GDM1 (cell line): ENCODE data around the gene PARP16.

Experiments used
- DNase-seq: peaks from one replicate; lab custom pipeline; 2025; lab: John Stamatoyannopoulos, UW

The PARP16 gene

DNA sequence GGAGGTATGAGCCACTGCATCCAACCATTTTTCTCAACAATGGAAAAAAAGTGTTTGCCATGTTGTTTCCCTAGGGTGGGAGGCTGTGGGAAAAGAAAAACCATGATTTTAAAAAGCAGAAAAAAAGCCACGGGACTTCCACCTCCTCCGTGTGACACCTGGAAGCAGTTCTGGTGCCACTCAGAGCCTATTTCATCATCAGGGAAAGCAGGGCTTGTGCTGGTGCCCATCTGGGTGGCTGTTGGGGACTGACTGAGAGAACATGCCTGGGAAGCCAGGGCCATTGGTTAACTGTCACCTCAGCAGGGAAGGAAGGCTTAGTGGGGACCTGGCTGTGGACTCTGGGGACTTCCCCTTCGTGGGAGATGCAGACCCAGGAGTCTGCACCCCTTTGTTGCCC is 25.1 kb upstream of the PARP16 start:
- DNase-seq, result no peak

DNA sequence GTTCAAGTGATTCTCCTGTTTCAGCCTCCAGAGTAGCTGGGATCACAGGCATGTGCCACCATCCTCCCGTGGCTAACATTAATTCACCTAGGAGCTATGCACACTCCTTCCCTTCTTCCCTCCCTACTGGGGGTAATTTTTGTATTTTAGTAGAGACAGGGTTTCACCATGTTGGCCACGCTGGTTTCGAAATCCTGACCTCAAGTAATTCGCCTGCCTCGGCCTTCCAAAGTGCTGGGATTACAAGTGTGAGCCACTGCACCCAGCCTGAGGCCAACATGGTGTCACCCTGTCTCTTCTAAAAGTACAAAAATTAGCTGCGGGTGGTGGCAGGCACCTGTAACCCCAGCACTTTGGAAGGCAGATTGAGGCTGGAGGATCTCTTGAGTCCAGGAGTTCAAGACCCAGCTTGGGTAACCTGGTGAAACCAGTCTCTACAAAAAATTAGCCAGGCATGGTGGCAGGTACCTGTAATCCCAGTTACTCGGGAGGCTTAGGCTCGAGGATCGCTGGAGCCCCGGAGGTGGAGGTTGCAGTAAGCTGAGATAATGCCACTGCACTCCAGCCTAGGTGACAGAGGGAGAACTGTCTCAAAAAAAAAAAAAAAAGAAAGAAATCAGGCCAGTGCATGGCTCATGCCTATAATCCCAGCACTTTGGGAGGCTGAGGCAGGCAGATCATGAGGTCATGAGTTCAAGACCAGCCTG is 23.9 kb upstream of the PARP16 start:
- DNase-seq, result no peak

DNA sequence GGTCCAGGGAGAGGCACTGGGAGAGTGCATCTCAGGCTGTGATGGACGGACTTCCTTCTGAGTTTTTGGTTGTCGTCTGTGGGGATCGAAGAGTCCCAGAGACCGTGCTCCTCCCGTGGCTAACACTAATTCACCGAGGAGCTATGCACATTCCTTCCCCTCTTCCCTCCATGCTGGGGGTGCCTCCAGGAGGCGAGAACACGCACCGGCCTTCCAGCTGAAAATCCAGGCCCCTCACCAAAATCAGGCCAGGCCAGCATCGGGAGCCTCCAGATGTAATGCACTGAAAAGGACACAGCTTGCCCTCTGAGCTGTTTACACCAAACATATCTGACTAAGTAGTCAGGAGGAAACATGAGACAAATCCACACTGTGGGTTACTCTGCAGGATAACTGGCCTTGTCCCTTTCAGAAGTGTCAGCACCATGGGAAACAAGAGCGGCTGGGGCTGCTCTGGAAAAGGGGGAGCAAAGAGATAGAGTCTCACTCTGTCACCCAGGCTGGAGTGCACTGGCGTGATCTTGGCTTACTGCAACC is 23.3 kb upstream of the PARP16 start:
- no peak for DNase-seq

DNA sequence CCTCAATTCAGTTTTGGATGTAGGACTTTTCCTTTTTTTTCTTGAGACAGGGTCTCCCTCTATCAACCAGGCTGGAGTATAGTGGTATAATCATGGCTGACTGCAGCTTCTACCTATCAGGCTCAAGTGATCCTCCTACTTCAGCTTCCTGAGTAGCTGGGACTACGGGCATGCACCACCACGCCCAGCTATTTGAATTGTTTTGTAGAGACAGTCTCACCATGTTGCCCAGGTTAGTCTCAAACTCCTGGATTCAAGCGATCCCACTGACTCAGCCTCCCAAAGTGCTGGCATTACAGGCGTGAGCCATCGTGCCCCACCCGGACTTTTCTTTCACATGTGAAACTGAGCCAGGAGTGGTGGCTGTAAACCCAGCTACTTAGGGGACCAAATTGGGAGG is 21.3 kb upstream of the PARP16 start:
- DNase-seq, result no peak

DNA sequence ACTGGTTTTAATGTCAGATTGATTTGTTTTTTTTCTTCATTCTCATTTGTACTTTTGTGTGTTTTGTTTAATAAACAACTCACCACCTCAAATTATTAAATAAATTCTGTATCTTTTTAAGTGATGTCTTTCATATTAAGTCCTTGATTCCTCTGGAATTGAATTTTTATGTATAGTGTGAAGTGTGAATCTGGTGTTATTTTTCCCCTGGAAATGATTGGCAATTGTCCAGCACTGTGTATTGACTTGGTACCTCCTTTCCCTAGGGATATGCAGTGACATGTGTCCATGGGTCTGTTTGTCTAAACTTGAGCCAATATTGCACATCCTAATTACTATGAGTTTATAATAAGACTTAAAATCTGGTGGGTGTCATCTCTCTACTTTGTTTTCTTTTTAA is 19.9 kb upstream of the PARP16 start:
- DNase-seq, result no peak

DNA sequence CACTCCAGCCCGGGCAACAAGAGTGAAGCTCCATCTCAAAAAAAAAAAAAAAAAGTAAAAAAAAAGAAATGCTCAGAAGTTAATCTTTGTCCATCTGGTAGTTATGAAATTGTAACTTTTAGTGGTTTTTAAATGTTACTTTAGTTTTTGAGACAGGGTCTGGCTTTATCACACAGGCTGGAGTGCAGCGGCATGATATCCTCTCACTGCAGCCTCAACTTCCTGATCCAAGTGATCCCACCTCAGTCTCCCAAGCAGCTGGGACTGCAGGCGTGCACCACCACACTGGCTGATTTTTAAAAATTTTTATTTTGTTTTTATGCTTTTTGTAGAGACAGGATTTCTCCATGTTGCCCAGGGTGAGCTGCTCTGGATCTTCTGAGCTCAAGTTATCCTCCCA is 19.1 kb upstream of the PARP16 start:
- DNase-seq, result no peak

DNA sequence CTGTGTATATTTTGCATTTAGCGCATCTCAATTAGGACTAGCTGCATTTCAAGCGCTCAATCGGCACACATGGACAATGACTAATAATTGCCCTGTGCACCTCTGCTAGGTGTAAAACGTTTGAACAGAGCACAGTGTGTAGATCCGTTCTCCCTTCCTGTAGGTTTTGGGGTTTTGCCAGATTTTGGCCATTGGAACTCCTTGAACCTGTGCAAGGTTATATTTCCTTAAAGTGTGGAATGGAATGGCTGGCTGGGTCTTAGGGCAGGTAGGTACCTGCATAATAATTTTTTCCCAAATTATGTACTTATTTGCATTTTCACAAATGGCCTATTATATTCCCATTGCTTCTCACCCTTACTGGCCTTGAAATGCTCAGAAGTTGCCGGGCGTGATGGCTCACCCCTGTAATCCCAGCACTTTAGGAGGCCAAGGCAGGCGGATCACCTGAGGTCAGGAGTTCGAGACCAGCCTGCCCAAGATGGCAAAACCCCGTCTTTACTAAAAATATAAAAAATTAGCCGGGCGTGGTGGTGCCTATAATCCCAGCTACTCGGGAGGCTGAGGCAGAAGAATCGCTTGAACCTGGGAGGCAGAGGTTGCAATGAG is 18.6 kb upstream of the PARP16 start:
- DNase-seq, result no peak

DNA sequence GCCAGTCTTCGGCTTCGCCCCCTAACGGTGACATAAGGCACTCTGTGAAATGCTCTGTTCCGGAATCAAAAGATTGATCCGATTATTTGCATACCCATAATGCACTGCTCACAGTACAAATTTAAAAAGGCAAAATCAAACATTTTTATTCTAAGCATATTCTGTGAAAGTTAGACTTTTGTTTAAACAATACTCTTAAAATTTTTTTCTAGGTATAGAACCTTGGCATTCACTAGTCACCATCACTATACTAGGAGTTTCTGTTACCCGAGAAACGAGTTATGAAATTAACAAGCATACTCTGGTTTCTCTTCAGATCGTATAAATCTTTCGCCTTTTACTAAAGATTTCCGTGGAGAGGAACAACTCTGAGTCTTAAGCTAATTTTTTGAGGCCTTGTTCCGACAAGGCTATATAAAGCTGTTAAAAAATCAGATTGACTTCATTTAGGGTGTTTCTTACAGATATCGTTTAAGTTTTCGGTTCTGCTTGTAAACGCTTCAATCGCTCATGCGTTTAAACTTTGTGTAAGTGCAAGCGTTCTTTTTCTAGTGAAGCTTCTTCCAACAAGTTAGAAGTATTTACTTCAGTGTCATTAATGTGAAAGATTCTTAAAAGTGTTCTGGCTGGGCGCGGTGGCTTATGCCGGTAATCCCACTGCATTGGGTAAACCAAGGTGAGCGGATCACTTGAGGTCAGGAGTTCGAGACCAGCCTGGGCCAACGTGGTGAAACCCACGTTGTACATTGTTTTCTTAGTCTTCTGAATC is 17.9 kb upstream of the PARP16 start, which contains the start of gene RNU5B-1:
Gene RNU5B-1 (plus strand): TSS at position 297 of the 769 bp plus-strand sequence.
- peak; percentile 80 for DNase-seq

DNA sequence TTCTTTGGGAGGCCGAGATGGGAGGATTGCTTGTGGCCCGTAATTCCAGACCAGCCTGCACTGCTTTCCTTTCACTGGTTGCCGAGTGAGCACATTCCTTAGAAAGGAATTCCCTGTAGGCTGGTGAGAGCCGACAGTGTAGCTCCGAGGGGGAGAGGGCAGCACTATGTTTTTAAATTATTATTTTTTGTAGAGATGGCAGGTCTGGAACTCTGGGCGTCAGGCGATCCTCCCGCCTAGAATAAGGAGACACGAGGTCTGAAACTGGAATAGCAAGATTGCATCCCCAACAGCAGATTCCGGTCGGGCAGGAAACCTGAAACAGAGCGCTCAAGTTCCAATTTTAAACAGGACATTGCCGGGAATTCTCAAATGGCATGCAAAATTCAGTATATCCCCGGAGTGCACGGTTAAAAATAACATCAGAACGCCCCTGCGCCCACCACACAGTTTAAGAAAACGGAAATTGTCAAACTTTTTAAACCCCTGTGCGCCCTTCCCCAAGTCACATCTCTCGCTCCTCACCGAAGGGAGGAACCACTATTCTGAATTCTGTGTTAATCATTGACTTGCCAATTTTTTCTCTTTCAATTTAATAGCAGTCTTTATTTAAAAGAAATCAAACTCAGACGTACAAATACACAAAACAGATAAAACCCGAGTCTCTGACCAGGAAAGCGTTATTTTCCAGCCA is 17.2 kb upstream of the PARP16 start:
- DNase-seq, result peak; percentile 29

DNA sequence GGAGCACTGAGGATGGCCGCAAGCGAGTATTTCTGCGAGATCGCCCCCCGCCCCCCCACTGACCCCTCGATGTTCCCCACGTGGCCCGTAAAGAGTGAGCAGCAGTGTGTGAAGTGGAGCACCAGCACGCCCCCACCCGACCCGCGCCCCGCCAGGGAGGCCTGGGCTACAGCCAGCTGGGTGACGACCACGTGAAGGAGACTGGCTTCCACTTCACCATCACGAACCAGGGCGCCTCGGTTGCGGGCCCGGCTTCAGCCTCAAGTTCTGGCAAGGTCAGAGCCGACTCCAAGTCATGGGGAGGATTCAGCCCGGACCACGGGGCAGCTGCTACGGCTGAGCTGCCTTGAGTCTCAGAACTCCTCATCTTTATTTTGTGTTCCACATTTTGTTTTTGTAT is 15.4 kb upstream of the PARP16 start:
- DNase-seq, result no peak

DNA sequence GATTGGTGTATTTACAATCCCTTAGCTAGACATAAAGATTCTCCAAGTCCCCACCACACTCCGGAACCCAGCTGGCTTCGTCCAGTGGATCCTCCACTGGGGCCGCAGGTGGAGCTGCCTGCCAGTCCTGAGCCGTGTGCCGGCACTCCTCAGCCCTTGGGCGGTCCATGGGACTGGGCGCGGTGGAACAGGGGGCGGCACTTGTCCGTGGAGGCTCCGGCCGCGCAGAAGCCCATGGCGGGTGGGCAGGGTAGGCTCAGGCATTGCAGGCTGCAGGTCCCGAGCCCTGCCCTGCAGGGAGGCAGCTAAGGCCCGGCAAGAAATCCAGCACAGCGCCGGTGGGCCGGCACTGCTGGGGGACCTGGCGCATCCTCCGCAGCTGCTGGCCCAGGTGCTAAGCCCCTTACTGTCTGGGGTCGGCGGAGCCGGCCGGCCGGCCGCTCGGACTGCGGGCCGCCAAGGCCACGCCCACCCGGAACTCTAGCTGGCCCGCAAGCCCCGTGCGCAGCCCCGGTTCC is 14.3 kb upstream of the PARP16 start:
- DNase-seq, result no peak

DNA sequence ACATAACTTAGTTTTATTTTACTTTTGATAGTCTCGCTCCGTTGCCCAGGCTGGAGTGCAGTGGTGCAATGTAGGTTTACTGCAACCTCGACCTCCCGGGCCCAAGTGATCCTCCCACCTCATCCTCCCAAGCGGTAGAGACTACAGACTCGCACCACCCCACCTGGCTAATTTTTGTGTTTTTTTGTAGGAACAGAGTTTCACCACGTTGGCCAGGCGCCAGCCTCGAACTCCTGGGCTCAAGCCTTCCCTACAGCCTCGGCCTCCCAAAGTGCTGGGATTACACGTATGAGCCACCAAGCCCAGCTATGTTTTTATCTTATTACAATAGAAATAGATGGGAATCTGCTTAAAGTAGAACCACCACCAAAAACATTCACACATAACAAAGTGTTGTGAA is 12.0 kb upstream of the PARP16 start:
- DNase-seq, result no peak

DNA sequence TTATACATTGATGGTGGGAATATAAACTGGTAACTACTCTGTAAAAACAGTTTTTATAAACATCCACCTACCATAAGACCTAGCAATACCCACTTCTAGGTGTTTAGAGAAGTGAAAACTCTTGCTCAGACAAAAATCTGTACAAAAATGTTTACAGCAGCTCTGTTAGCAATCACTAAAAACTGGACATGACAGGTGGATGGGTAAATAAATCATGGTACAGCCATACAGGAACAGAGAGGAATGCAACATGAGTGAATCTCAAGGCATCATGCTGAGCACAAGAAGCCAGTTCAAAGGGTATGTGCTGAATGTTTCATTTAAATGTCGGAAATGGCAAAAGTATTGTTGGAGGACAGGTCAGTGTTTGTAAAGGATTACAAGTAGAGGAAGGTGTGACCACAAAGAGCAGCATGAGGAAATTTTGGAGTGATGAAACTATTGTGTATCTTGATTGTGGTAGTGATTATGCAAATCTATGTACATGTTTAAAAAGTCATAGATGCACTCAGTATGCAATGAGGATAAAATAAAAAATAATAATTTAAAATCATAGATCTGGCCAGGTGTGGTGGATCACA is 6.3 kb upstream of the PARP16 start:
- no peak for DNase-seq

DNA sequence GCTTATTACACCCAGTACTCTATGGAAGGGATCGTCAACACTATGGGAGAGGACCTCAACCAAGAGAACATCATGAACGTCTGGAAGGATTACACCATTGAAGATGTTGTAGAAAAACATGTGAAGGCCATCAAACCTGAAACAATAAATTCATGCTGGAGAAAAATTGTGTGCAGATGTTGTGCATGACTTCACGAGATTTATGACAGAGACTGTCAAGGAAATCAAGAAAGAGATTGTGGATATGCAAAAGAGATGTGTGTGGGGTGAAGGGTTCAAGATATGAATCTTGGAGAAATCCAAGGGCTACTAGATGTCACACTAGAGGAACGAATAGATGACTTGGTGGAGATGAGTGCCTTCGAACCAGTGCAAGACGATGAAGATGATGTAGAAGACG is 3.5 kb upstream of the PARP16 start:
- no peak for DNase-seq

DNA sequence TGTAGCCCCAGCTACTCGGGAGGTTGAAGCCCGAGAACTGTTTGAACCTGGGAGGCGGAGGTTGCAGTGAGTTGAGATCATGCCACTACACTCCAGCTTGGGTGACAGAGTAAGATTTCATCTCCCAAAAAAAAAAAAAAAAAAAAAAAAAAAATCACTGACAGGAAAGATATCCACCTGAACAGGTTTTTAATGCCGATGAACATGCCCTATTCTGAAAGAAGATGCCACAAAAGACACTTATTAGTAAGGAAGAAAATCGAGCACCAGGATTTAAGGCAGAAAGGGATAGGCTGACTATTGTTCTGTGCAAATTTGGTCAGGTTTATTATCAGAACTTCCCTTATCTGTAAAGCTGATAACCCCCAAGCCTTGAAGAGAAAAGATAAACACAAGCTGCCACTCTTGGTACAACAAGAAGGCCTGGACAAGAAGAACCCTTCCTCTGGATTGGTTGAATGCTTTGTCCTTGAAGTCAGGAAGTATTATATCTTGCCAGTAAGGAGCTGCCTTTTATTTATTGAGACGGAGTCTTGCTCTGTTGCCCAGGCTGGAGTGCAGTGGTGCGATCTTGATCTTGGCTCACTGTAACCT is 2.7 kb upstream of the PARP16 start:
- DNase-seq, result no peak

DNA sequence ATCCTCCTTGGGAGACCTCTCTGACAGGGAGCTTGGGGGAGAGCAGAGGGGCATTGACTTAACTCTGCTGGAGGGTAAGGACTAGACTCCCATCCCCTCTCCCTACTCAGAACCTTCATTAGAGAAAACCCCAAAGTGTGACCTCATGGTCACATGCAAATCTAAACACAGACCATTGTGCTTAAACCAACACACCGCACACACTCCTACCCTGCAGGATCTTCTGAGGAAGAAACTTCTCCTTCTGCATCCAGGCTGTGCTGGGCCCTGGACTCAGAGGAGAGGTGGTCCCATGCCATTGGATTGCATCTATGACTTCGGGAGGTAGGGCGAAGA is 805 bp upstream of the PARP16 start:
- DNase-seq, result no peak

DNA sequence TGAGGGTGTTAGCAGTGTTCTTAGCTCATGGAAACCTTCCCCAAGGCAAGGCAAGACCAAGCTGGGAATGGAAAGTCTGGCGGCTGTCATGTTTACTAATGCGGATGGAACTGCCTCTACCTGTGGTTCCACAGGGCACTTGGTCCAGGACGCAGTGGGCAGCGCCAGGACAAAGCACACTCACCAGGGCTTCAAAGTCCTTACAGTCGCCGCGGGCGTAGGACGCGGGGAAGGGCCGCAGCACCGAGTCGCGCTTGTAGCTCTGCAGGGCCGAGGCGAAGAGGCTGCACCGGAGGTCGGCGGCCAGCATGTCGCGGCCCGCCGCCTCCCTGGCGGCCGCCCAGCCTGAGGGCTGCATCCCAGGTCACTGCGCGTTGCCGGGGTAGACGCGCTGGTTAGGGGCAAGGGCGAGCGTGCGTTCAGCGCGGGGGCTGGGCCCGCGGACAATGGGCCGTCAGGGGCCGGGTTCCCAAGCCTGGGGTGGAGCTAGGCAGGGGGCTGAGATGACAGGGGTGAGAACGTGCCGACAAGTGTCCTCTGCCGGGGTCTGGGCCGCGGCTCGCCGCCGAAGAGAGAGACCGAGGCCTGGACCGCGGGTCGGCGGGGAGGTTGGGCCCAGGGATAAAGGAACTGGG is 497 bp downstream of the PARP16 start:
- DNase-seq, result no peak

DNA sequence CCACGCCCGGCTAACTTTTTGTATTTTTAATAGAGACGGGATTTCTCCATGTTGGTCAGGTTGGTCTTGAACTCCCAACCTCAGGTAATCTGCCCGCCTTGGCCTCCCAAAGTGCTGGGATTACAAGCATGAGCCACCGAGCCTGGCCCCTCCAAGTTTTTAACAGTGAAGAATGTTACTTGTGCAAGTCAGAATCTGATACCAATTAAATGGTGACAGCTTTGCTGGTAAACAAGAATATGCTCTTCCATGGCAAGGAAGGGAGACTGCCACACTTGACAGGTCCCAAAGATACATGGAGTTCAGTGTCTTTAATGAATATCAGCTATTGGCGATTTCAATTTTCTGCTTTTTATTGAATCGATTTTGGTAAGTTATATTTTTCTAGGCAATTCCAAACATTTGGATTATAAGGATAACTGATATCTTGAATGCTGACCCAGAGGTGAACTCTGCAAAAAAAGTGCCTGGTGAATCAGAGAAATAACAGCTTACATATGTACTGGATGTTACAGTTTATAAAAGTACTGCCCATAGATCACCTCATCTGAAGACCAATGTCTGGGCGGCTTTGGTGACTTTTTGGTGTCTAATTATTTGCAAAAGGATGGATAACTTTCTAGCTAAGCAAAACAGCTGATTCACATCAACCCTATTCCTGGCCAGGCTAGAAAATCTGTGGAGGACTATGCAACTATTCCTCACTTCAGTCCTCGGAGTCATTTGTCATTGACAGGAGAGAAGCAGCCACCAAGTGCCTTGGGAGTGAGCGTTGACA is 1.2 kb downstream of the PARP16 start:
- DNase-seq, result no peak

DNA sequence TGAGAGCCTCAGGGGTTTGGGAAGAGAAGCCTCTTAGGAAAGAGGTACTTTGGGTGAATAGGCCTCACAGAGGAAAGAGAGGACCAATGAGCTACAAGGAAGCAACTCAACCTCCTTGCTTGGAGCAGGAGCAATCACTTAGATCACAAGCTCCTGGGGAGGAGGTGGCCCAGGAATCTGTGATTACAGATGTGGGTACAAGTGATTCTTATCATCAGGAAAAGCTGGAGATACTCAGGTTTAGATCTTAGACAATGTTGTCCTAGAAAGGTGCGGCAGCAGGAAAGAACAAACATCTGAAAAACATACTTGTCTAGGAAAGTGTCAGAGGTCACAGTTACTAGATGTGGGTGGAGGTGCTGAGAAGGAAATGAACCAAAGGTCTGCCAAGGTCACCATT is 8.2 kb downstream of the PARP16 start:
- DNase-seq, result no peak

DNA sequence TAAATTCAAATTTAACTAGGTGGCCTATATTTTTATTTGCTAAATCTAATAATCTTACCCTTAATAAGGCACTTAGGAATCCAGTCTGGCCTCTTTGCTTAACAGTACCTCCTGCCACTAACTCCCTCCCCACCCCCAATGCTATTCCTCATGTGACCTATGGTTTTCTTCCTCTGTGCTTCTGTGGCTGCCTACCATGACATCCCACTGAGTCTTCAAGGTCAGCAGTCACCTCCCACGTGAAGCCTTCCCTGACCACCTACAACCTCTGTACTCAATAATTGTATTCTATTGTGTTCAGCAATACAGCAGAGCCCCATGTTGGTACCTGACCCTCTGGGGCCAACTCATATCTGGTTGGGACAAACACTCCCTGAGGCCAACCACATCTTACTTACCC is 9.7 kb downstream of the PARP16 start:
- no peak for DNase-seq
